Fibroblast of lung (primary cell): ENCODE results near the gene GNS. TPM values are rescaled to one million over a fixed set of nuclear protein-coding genes. Genes with fewer than 3 reads are reported as not detected.

Experiments
- DNase-seq, 2 donors: peaks; one replicate each; pipeline versions ENCODE4 v3.0.0 to v3.0.0-alpha.2; 2010; ENCODE audit warnings: low read depth in 2 of 2
- H2AFZ ChIP-seq: 2 replicates; pipeline ENCODE4 v1.5.1; 2012; ENCODE audit warnings: low read length, control low read depth, inconsistent platforms
- H3K27ac ChIP-seq: 2 replicates; pipeline ENCODE4 v1.5.1; 2011; ENCODE audit warnings: low read length, control low read depth; ENCODE audit not compliant: insufficient read depth
- H3K27me3 ChIP-seq: 2 replicates; pipeline ENCODE4 v1.5.1; 2011; ENCODE audit warnings: mild to moderate bottlenecking, low read length; ENCODE audit not compliant: control insufficient read depth, insufficient read depth
- H3K36me3 ChIP-seq: 2 replicates; pipeline ENCODE4 v1.5.1; 2011; ENCODE audit warnings: low read length; ENCODE audit not compliant: control insufficient read depth, insufficient read depth
- H3K4me1 ChIP-seq: 2 replicates; pipeline ENCODE4 v1.5.1; 2011; ENCODE audit warnings: low read length; ENCODE audit not compliant: control insufficient read depth, insufficient read depth; ENCODE audit errors: extremely low read depth
- H3K4me2 ChIP-seq: 2 replicates; pipeline ENCODE4 v1.5.1; 2011; ENCODE audit warnings: low read length, control low read depth; ENCODE audit not compliant: insufficient read depth; ENCODE audit errors: extremely low read depth
- H3K4me3 ChIP-seq, 4 experiments: fragments of 200-600 bp in 1 of 4; sonication (generic) in 1 of 4; replicated peaks in 1 of 4; 2 replicates each; pipeline ENCODE4 v1.5.1; 2011 to 2016; ENCODE audit warnings: low read length in 4 of 4, low read depth in 3 of 4, mild to moderate bottlenecking in 3 of 4, control low read depth in 2 of 4, inconsistent platforms in 1 of 4, mixed read lengths in 1 of 4; ENCODE audit not compliant: insufficient read depth in 1 of 4; ENCODE audit errors: control extremely low read depth in 1 of 4
- H3K79me2 ChIP-seq: 2 replicates; pipeline ENCODE4 v1.5.1; 2012; ENCODE audit warnings: mild to moderate bottlenecking, low read length, inconsistent platforms; ENCODE audit not compliant: control insufficient read depth, insufficient read depth
- H3K9ac ChIP-seq: 2 replicates; pipeline ENCODE4 v1.5.1; 2011; ENCODE audit warnings: mild to moderate bottlenecking, low read length, control low read depth; ENCODE audit not compliant: insufficient read depth
- H3K9me3 ChIP-seq: 2 replicates; pipeline ENCODE4 v1.5.1; 2012; ENCODE audit warnings: low read depth, low read length; ENCODE audit not compliant: control insufficient read depth, insufficient read depth
- H4K20me1 ChIP-seq: 2 replicates; pipeline ENCODE4 v1.5.1; 2011; ENCODE audit warnings: low read length; ENCODE audit not compliant: control insufficient read depth, insufficient read depth; ENCODE audit errors: extremely low read depth
- CTCF ChIP-seq, 2 donors: IDR thresholded peaks in 1 of 2; conservative IDR thresholded peaks in 1 of 2; 1 replicate in 1 of 2; 2 replicates in 1 of 2; pipeline ENCODE4 v1.5.1; 2011 to 2012; ENCODE audit warnings: low read length in 2 of 2, control low read depth in 1 of 2, inconsistent platforms in 1 of 2, low read depth in 1 of 2, mild to moderate bottlenecking in 1 of 2
- EZH2 ChIP-seq: IDR thresholded peaks from 2 replicates; pipeline ENCODE4 v1.5.1; 2012; ENCODE audit warnings: low read length, control low read depth, mild to moderate bottlenecking; ENCODE audit errors: missing control alignments
- polyA plus RNA-seq, 2 donors: library from polyadenylated mRNA; depleted of rRNA in 1 of 2; stranded (reverse) in 1 of 2; unstranded in 1 of 2; fragments of >200 nt; gene quantifications; 2 replicates each; pipeline ENCODE4 v1.2.1, GENCODE V29; 2011 to 2012; ENCODE audit warnings: missing spikeins in 1 of 2
- total RNA-seq: library from RNA; depleted of rRNA; stranded (reverse); fragments of >200 nt; gene quantifications from 2 replicates; pipeline ENCODE4 v1.2.1, GENCODE V29; 2014

Gene GNS
- total and polyA plus RNA-seq, 2 donors (not counting 1 experiment from before 2014, with no cell fraction given): 219 to 249 TPM

GRCh38 chr12:64757771-64758170 is 1.4 kb downstream of the GNS start:
- no peak for DNase-seq
- Histone ChIP-seq H3K4me2 (peak overlapping the region; percentile 32), H3K27ac (no peak overlapping the region), H4K20me1 (no peaks in the 10 kb centered on the region), H3K4me3 (peak overlapping the region in 2 of 4 experiments; percentile 0 to 97), H3K79me2 (peaks cover 11% of the 10 kb centered on the region), H3K4me1 (no peaks in the 10 kb centered on the region), H3K27me3 (no peaks in the 10 kb centered on the region), H2AFZ (no peak overlapping the region), H3K9me3 (no peaks in the 10 kb centered on the region), H3K36me3 (no peaks in the 10 kb centered on the region), H3K9ac (no peak overlapping the region)
- TF ChIP-seq EZH2: no peak
- no peak for TF ChIP-seq CTCF (conservative IDR thresholded peaks at IDR 0.05 in 1 of 2, IDR thresholded peaks at IDR 0.05 in 1 of 2; ENCODE audit: low read depth in 1 of 2, low read length in 2 of 2)

- Histone ChIP-seq H3K9ac (no peak overlapping the region), H2AFZ (no peak overlapping the region), H3K36me3 (no peaks in the 10 kb centered on the region), H3K9me3 (no peaks in the 10 kb centered on the region), H3K27me3 (no peaks in the 10 kb centered on the region), H3K4me1 (no peaks in the 10 kb centered on the region), H4K20me1 (no peaks in the 10 kb centered on the region), H3K4me3 (no peak overlapping the region), H3K79me2 (peaks cover 11% of the 10 kb centered on the region), H3K27ac (no peak overlapping the region), H3K4me2 (no peak overlapping the region)
- no peak for DNase-seq
- TF ChIP-seq CTCF (conservative IDR thresholded peaks at IDR 0.05 in 1 of 2, IDR thresholded peaks at IDR 0.05 in 1 of 2; ENCODE audit: low read depth in 1 of 2, low read length in 2 of 2) (no peak), EZH2 (no peak)
Measured at GRCh38 chr12:64756376-64756775, 2.8 kb downstream of the GNS start.

DNA sequence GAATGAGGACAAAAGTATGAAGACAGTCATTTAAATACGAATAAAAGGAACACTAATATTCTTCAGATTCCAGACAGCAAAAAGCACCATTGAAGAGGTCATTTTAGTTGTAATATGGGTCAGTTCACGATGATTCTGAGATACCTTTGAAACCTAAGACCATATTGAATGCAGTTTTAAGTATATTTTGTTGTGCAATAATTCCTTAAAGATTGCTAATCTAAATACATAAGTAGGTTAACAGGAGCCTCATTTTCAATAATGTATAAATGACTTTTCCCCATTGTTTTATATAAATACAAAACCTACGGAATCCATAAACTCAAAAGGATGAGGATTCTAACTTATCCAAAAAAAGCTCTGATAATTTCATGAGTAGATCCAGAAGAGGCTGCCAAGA is 5.8 kb downstream of the GNS start:
- Histone ChIP-seq H2AFZ (no peak overlapping the region), H3K9ac (no peak overlapping the region), H3K4me1 (no peaks in the 10 kb centered on the region), H3K9me3 (no peaks in the 10 kb centered on the region), H4K20me1 (no peaks in the 10 kb centered on the region), H3K27ac (no peak overlapping the region), H3K27me3 (no peaks in the 10 kb centered on the region), H3K4me3 (no peak overlapping the region), H3K36me3 (peaks cover 1% of the 10 kb centered on the region), H3K4me2 (no peak overlapping the region), H3K79me2 (peaks cover 8% of the 10 kb centered on the region)
- DNase-seq: no peak
- TF ChIP-seq EZH2 (no peak), CTCF (conservative IDR thresholded peaks at IDR 0.05 in 1 of 2, IDR thresholded peaks at IDR 0.05 in 1 of 2; ENCODE audit: low read depth in 1 of 2, low read length in 2 of 2) (no peak)
